Naive thymus-derived CD4-positive, alpha-beta T cell (primary cell): Measurements from ENCODE around the gene MPZL2. TPM values are rescaled to one million over a fixed set of nuclear protein-coding genes. Genes with fewer than 3 reads are reported as not detected.

Experiments used
- ATAC-seq: fragments of 150-1000 bp; cut with Tn5 transposase; 2 replicates; pipeline ENCODE4 v1.10.0; 2021; ENCODE audit warnings: mild to moderate bottlenecking, moderate library complexity
- CTCF ChIA-PET: fragments of 350-600 bp; sonication (Branson Sonifier 250); formaldehyde crosslinking; loops from one replicate; lab custom pipeline; 2021; ENCODE audit warnings: antibody characterized with exemption; lab: Charles Lee
- POLR2A ChIA-PET: fragments of 350-600 bp; sonication (Branson Sonifier 250); formaldehyde crosslinking; loops from one replicate; lab custom pipeline; 2021; ENCODE audit warnings: antibody characterized with exemption, inconsistent platforms; lab: Charles Lee
- DNase-seq, 9 donors: peaks; one replicate each; pipeline versions ENCODE4 v3.0.0 to v3.0.0-alpha.2; 2020 to 2022; ENCODE audit warnings: mixed read lengths in 1 of 9
- H3K27ac ChIP-seq: one replicate; pipeline ENCODE4 v1.7.0; 2013; ENCODE audit warnings: mild to moderate bottlenecking, low read depth, low read length, moderate library complexity
- H3K27me3 ChIP-seq, 2 donors: one replicate each; pipeline ENCODE4 v1.7.0; 2013; ENCODE audit warnings: low read length in 2 of 2, mild to moderate bottlenecking in 2 of 2, moderate library complexity in 2 of 2; ENCODE audit not compliant: control insufficient read depth in 2 of 2, insufficient read depth in 2 of 2
- H3K36me3 ChIP-seq, 3 experiments: 1 replicate in 2 of 3; 2 replicates in 1 of 3; pipeline ENCODE4 v1.7.0; 2013; ENCODE audit warnings: low read length in 3 of 3, mild to moderate bottlenecking in 3 of 3, moderate library complexity in 1 of 3; ENCODE audit not compliant: insufficient read depth in 3 of 3, control insufficient read depth in 2 of 3
- H3K4me1 ChIP-seq, 2 donors: one replicate each; pipeline ENCODE4 v1.7.0; 2013; ENCODE audit warnings: low read length in 2 of 2, mild to moderate bottlenecking in 2 of 2, moderate library complexity in 1 of 2; ENCODE audit not compliant: control insufficient read depth in 2 of 2, insufficient read depth in 2 of 2
- H3K4me3 ChIP-seq: 2 replicates; pipeline ENCODE4 v1.7.0; 2013; ENCODE audit warnings: mild to moderate bottlenecking, low read length
- H3K9me3 ChIP-seq, 3 experiments: 1 replicate in 2 of 3; 2 replicates in 1 of 3; pipeline ENCODE4 v1.7.0; 2013; ENCODE audit warnings: low read length in 3 of 3; ENCODE audit not compliant: control insufficient read depth in 2 of 3
- H3K27ac Mint-ChIP-seq, 9 donors: one replicate each; pipeline ENCODE4 v1.8.0; 2020 to 2022; ENCODE audit warnings: mixed read lengths in 9 of 9, mild to moderate bottlenecking in 8 of 9, moderate library complexity in 5 of 9, inconsistent platforms in 2 of 9
- H3K27me3 Mint-ChIP-seq, 5 donors: one replicate each; pipeline ENCODE4 v1.8.0; 2021 to 2022; ENCODE audit warnings: mixed read lengths in 5 of 5, mild to moderate bottlenecking in 1 of 5
- H3K36me3 Mint-ChIP-seq, 5 donors: one replicate each; pipeline ENCODE4 v1.8.0; 2020 to 2022; ENCODE audit warnings: mixed read lengths in 5 of 5, mild to moderate bottlenecking in 3 of 5, inconsistent platforms in 1 of 5
- H3K4me1 Mint-ChIP-seq, 7 donors: one replicate each; pipeline ENCODE4 v1.8.0; 2020 to 2022; ENCODE audit warnings: mixed read lengths in 7 of 7, mild to moderate bottlenecking in 3 of 7, inconsistent platforms in 1 of 7
- H3K4me3 Mint-ChIP-seq, 10 donors: one replicate each; pipeline ENCODE4 v1.8.0; 2020 to 2022; ENCODE audit warnings: mild to moderate bottlenecking in 10 of 10, mixed read lengths in 10 of 10, moderate library complexity in 6 of 10, inconsistent platforms in 2 of 10
- H3K9me3 Mint-ChIP-seq, 11 donors: one replicate each; pipeline ENCODE4 v1.8.0; 2020 to 2022; ENCODE audit warnings: mixed read lengths in 11 of 11, mild to moderate bottlenecking in 4 of 11, inconsistent platforms in 1 of 11, moderate library complexity in 1 of 11
- intact Hi-C, 2 donors: fragments of 100-400 bp; cut with micrococcal nuclease; formaldehyde crosslinking; loops; one replicate each; pipeline ENCODE4 v1.15.1; 2023
- polyA plus RNA-seq, 2 donors: library from polyadenylated mRNA; unstranded; fragments of 300-500 nt; fragmentation: Illumina TruSeq; gene quantifications; one replicate each; pipeline ENCODE4 v1.2.3, GENCODE V29; 2021
- total RNA-seq, 6 experiments: library from RNA in 5 of 6; stranded (reverse) in 5 of 6; gene quantifications; 1 replicate in 5 of 6; 2 replicates in 1 of 6; pipeline ENCODE4 v1.2.3 and lab custom pipeline; 2021 to 2026

Gene MPZL2
- total and polyA plus RNA-seq, 7 experiments from 2014 or later = 0.69 to 5.9 (median 1.5) TPM

DNA sequence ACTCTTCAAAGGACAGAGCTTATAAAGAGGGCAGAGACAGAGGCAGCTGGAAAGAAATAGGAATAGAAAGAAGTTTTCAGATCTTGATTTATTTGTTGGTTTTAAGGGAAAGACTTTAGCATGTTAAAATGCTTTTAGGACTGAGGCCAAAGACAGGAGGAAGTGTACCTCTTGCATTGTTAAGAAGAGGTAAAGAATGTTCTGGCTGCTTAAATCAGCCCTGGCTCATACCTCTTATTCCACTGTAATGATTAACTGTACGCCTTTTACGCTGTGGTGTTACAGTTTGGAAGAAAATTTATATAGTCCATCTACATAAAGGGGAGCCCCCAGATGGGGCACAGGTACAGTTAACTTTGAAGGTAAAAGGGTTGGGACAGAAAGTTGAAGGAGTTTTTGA is 10.1 kb upstream of the MPZL2 start:
- Mint-ChIP-seq H3K9me3 (no peaks in the 10 kb centered on the region), H3K27me3 (peaks cover 0 to 7% (median 0%) of the 10 kb centered on the region in 5 donors), H3K4me3 (no peak overlapping the region), H3K27ac (peak overlapping the region in 1 of 9 donors; percentile 3), H3K4me1 (peaks cover 2 to 47% (median 19%) of the 10 kb centered on the region in 7 donors), H3K36me3 (no peaks in the 10 kb centered on the region)
- Histone ChIP-seq H3K36me3 (no peaks in the 10 kb centered on the region), H3K27ac (no peak overlapping the region), H3K4me1 (no peaks in the 10 kb centered on the region), H3K27me3 (no peaks in the 10 kb centered on the region), H3K9me3 (no peaks in the 10 kb centered on the region), H3K4me3 (no peak overlapping the region)
- ChIA-PET CTCF (no interaction called here), POLR2A (interaction anchor here (0.6 kb wide), 1 partner anchor 335 kb away, joined by 5 read pairs; no protein-coding TSS in a partner anchor)
- ATAC-seq (no peak), DNase-seq (no peak)
- intact Hi-C loops = no loop called here

GRCh38 chr11:118272001-118272400 is 7.9 kb upstream of the MPZL2 start:
- Mint-ChIP-seq H3K27me3 (peaks cover 0 to 14% (median 0%) of the 10 kb centered on the region in 5 donors), H3K36me3 (no peaks in the 10 kb centered on the region), H3K27ac (peak overlapping the region in 2 of 9 donors; percentile 8 to 33), H3K9me3 (no peaks in the 10 kb centered on the region), H3K4me3 (no peak overlapping the region), H3K4me1 (peaks cover 2 to 34% (median 19%) of the 10 kb centered on the region in 7 donors)
- ChIA-PET CTCF (no interaction called here), POLR2A (no interaction called here)
- DNase-seq = no peak
- no peaks in the 10 kb centered on the region for H3K4me1 ChIP-seq
- no peak overlapping the region for H3K4me3 ChIP-seq
- H3K36me3 ChIP-seq = no peaks in the 10 kb centered on the region
- intact Hi-C loops = no loop called here
- H3K27me3 ChIP-seq = no peaks in the 10 kb centered on the region
- no peaks in the 10 kb centered on the region for H3K9me3 ChIP-seq
- ATAC-seq = no peak
- H3K27ac ChIP-seq = no peak overlapping the region

- no peaks in the 10 kb centered on the region for H3K36me3 Mint-ChIP-seq
- POLR2A ChIA-PET = interaction anchor here (0.8 to 1.5 kb wide), 3 partner anchors 11 to 64 kb away, joined by 3 to 4 read pairs (median 3); no protein-coding TSS in a partner anchor
Observed at GRCh38 chr11:118267486-118267885, 3.4 kb upstream of the MPZL2 start.

GRCh38 chr11:118265954-118266353 is 1.9 kb upstream of the MPZL2 start:
- no peaks in the 10 kb centered on the region for H3K36me3 Mint-ChIP-seq
- H3K4me3 ChIP-seq = no peak overlapping the region
- no peak overlapping the region for H3K27ac ChIP-seq
- peak overlapping the region in 4 of 9 donors; percentile 2 to 60 (median 11) for H3K27ac Mint-ChIP-seq
- no peaks in the 10 kb centered on the region for H3K9me3 Mint-ChIP-seq
- intact Hi-C loops = loop anchor here in 1 of 2 donors (2.0 kb wide), 1 partner anchor 17 kb away; no protein-coding TSS in a partner anchor
- ChIA-PET POLR2A (interaction anchor here (0.9 to 3.0 kb wide), 4 partner anchors 18 to 64 kb away, joined by 3 to 18 read pairs (median 4); partner anchors contain the start of gene JAML), CTCF (interaction anchor here (1.2 kb wide), 1 partner anchor 64 kb away, joined by 3 read pairs; no protein-coding TSS in a partner anchor)
- H3K36me3 ChIP-seq = no peaks in the 10 kb centered on the region
- peaks cover 0 to 14% of the 10 kb centered on the region in 2 donors for H3K4me1 ChIP-seq
- peaks cover 16 to 44% (median 37%) of the 10 kb centered on the region in 7 donors for H3K4me1 Mint-ChIP-seq
- ATAC-seq = no peak
- peak overlapping the region in 1 of 10 donors; percentile 0 for H3K4me3 Mint-ChIP-seq
- H3K27me3 ChIP-seq = no peaks in the 10 kb centered on the region
- no peaks in the 10 kb centered on the region for H3K9me3 ChIP-seq
- no peak for DNase-seq
- H3K27me3 Mint-ChIP-seq = peaks cover 0 to 27% (median 0%) of the 10 kb centered on the region in 5 donors

More at GRCh38 chr11:118267486-118267885, 3.4 kb upstream of the MPZL2 start:
- Mint-ChIP-seq H3K27me3 (peaks cover 0 to 27% (median 0%) of the 10 kb centered on the region in 5 donors), H3K9me3 (no peaks in the 10 kb centered on the region), H3K4me3 (no peak overlapping the region), H3K4me1 (peaks cover 15 to 37% (median 32%) of the 10 kb centered on the region in 7 donors), H3K27ac (no peak overlapping the region)
- Histone ChIP-seq H3K27me3 (no peaks in the 10 kb centered on the region), H3K9me3 (no peaks in the 10 kb centered on the region), H3K4me1 (peaks cover 0 to 12% of the 10 kb centered on the region in 2 donors), H3K27ac (no peak overlapping the region), H3K4me3 (no peak overlapping the region), H3K36me3 (no peaks in the 10 kb centered on the region)
- CTCF ChIA-PET = no interaction called here
- ATAC-seq (no peak), DNase-seq (no peak)
- intact Hi-C loops = no loop called here

- Histone ChIP-seq H3K27me3 (no peaks in the 10 kb centered on the region), H3K4me1 (peaks cover 0 to 14% of the 10 kb centered on the region in 2 donors), H3K36me3 (no peaks in the 10 kb centered on the region), H3K4me3 (peak overlapping the region; percentile 29), H3K9me3 (no peaks in the 10 kb centered on the region), H3K27ac (no peak overlapping the region)
- no peaks in the 10 kb centered on the region for H3K36me3 Mint-ChIP-seq
- peak overlapping the region in 8 of 9 donors; percentile 15 to 94 (median 74) for H3K27ac Mint-ChIP-seq
- intact Hi-C loops = loop anchor here in 1 of 2 donors (2.0 kb wide), 1 partner anchor 18 kb away; no protein-coding TSS in a partner anchor
- ATAC-seq (no peak), DNase-seq (no peak)
- peak overlapping the region; percentile 78 to 91 (median 88) for H3K4me3 Mint-ChIP-seq
- ChIA-PET POLR2A (interaction anchor here (1.0 to 3.0 kb wide), 8 partner anchors 11 to 66 kb away, joined by 3 to 18 read pairs (median 6); partner anchors contain the start of genes JAML and MPZL3), CTCF (interaction anchor here (0.8 to 2.4 kb wide), 6 partner anchors 27 to 66 kb away, joined by 3 to 11 read pairs (median 4); partner anchors contain the start of gene JAML)
- H3K9me3 Mint-ChIP-seq = no peaks in the 10 kb centered on the region
- peaks cover 0 to 25% (median 0%) of the 10 kb centered on the region in 5 donors for H3K27me3 Mint-ChIP-seq
- H3K4me1 Mint-ChIP-seq = peaks cover 19 to 44% (median 37%) of the 10 kb centered on the region in 7 donors
Observed at GRCh38 chr11:118264569-118265465, 720 bp upstream of the MPZL2 start.

- no peak overlapping the region for H3K4me3 ChIP-seq
- peak overlapping the region; percentile 27 to 91 (median 86) for H3K4me3 Mint-ChIP-seq
- H3K36me3 ChIP-seq = no peaks in the 10 kb centered on the region
- H3K27ac ChIP-seq = no peak overlapping the region
- ChIA-PET CTCF (interaction anchor here (1.3 kb wide), 1 partner anchor 64 kb away, joined by 7 read pairs; no protein-coding TSS in a partner anchor), POLR2A (interaction anchor here (1.8 to 3.0 kb wide), 3 partner anchors 9 to 38 kb away, joined by 5 to 18 read pairs (median 6); partner anchors contain the start of genes JAML and MPZL3)
- peaks cover 0 to 3% (median 0%) of the 10 kb centered on the region in 11 donors for H3K9me3 Mint-ChIP-seq
- intact Hi-C loops = no loop called here
- no peaks in the 10 kb centered on the region for H3K9me3 ChIP-seq
- peak overlapping the region in 7 of 9 donors; percentile 10 to 94 (median 72) for H3K27ac Mint-ChIP-seq
- ATAC-seq = no peak
- peaks cover 0 to 11% (median 5%) of the 10 kb centered on the region in 5 donors for H3K36me3 Mint-ChIP-seq
- no peak for DNase-seq
- peaks cover 0 to 17% (median 0%) of the 10 kb centered on the region in 5 donors for H3K27me3 Mint-ChIP-seq
- peaks cover 0 to 14% of the 10 kb centered on the region in 2 donors for H3K4me1 ChIP-seq
- no peaks in the 10 kb centered on the region for H3K27me3 ChIP-seq
- peaks cover 19 to 50% (median 37%) of the 10 kb centered on the region in 7 donors for H3K4me1 Mint-ChIP-seq
Observed at GRCh38 chr11:118263112-118263511, 985 bp downstream of the MPZL2 start.
